Panc1 (cell line): Measurements from ENCODE around the gene AGBL4. TPM values are rescaled to one million over a fixed set of nuclear protein-coding genes. Genes with fewer than 3 reads are reported as not detected.

Source experiments
- ATAC-seq: fragments of 200-7000 bp; cut with Tn5 transposase; 2 replicates; pipeline ENCODE4 v1.9.1; 2020; ENCODE audit warnings: mild to moderate bottlenecking, moderate library complexity
- BruUV-seq: library from RNA; stranded (reverse); fragments of 400-500 nt; replicated peaks from 2 replicates; lab custom pipeline; 2021; lab: Mats Ljungman, UMichigan
- CTCF ChIA-PET: fragments of 300-600 bp; sonication (Branson Sonifier 250); formaldehyde crosslinking; loops from one replicate; lab custom pipeline; 2022; ENCODE audit warnings: antibody characterized with exemption; lab: Charles Lee
- POLR2A ChIA-PET: fragments of 300-600 bp; sonication (Branson Sonifier 250); formaldehyde crosslinking; loops from one replicate; lab custom pipeline; 2022; ENCODE audit warnings: antibody characterized with exemption; lab: Charles Lee
- DNase-seq: peaks from one replicate; pipeline ENCODE4 v3.0.0-alpha.2; 2010; ENCODE audit warnings: low read depth, low spot score
- H3K27ac ChIP-seq: 2 replicates; pipeline ENCODE4 v1.5.1; 2011; ENCODE audit warnings: mild to moderate bottlenecking, low read length, inconsistent platforms
- H3K27me3 ChIP-seq: fragments of 200-500 bp; sonication (Bioruptor generic); 2 replicates; pipeline ENCODE4 v1.6.0; 2014; ENCODE audit warnings: low read length, inconsistent platforms; ENCODE audit not compliant: control insufficient read depth, insufficient read depth
- H3K36me3 ChIP-seq: fragments of 200-500 bp; sonication (Bioruptor generic); 2 replicates; pipeline ENCODE4 v1.5.1; 2014; ENCODE audit warnings: inconsistent platforms, mild to moderate bottlenecking, low read length, moderate library complexity; ENCODE audit not compliant: control insufficient read depth, insufficient read depth
- H3K4me1 ChIP-seq: 2 replicates; pipeline ENCODE4 v1.5.1; 2011; ENCODE audit warnings: inconsistent platforms, mild to moderate bottlenecking, low read length, moderate library complexity; ENCODE audit not compliant: control insufficient read depth, insufficient read depth
- H3K4me3 ChIP-seq, 2 experiments: 2 replicates each; pipeline ENCODE4 v1.5.1; 2011 to 2012; ENCODE audit warnings: low read depth in 2 of 2, low read length in 2 of 2, mild to moderate bottlenecking in 2 of 2, inconsistent platforms in 1 of 2, moderate library complexity in 1 of 2
- H3K9me3 ChIP-seq: fragments of 200-500 bp; sonication (Bioruptor generic); 2 replicates; pipeline ENCODE4 v1.5.1; 2014; ENCODE audit warnings: low read depth, mild to moderate bottlenecking, inconsistent platforms, low read length, moderate library complexity; ENCODE audit not compliant: control insufficient read depth, insufficient read depth
- CTCF ChIP-seq: fragments of 450-650 bp; IDR thresholded peaks from 2 replicates; pipeline ENCODE4 v1.5.1; 2017; ENCODE audit warnings: mild to moderate bottlenecking
- POLR2AphosphoS5 ChIP-seq: IDR thresholded peaks from 2 replicates; pipeline ENCODE4 v1.6.1; 2012; ENCODE audit warnings: mild to moderate bottlenecking, low read depth, low read length, moderate library complexity
- REST ChIP-seq, 2 experiments: IDR thresholded peaks; 2 replicates each; pipeline ENCODE4 v1.6.1; 2011 to 2012; ENCODE audit warnings: low read depth in 2 of 2, control low read depth in 1 of 2, low read length in 1 of 2, mild to moderate bottlenecking in 1 of 2, moderate library complexity in 1 of 2; ENCODE audit not compliant: insufficient read depth in 1 of 2
- SIN3A ChIP-seq: IDR thresholded peaks from 2 replicates; pipeline ENCODE4 v1.6.1; 2012; ENCODE audit warnings: low read depth, mild to moderate bottlenecking, low read length, moderate library complexity, borderline replicate concordance; ENCODE audit not compliant: insufficient read depth
- TCF7L2 ChIP-seq: IDR thresholded peaks from 2 replicates; pipeline ENCODE4 v1.6.1; 2011; ENCODE audit warnings: mild to moderate bottlenecking, low read depth, low read length, inconsistent platforms
- in situ Hi-C: cut with HindIII; loops from 2 replicates; pipeline ENCODE4 v1.10.0; 2016; ENCODE audit warnings: low sequenced_read_pairs, low pct_unique_long_range_greater_than_20kb
- intact Hi-C: fragments of 100-400 bp; cut with micrococcal nuclease; formaldehyde crosslinking; loops from one replicate; pipeline ENCODE4 v1.10.0; 2022; ENCODE audit not compliant: unreplicated experiment
- total RNA-seq: library from RNA; stranded (reverse); gene quantifications from one replicate; pipeline ENCODE4 v1.2.1, GENCODE V29; 2021; ENCODE audit not compliant: unreplicated experiment

AGBL4 gene
- total RNA-seq, 1 experiment from 2014 or later: not detected

GRCh38 chr1:48920851-48921250 is 1102.9 kb downstream of the AGBL4 start:
- H3K9me3 ChIP-seq: no peaks in the 10 kb centered on the region
- TF ChIP-seq TCF7L2 (no peak), POLR2AphosphoS5 (no peak), REST (IDR thresholded peaks at IDR 0.05; ENCODE audit: insufficient read depth in 1 of 2, low read depth in 2 of 2, low read length in 1 of 2) (no peak), CTCF (no peak), SIN3A (no peak)
- H3K27me3 ChIP-seq: no peaks in the 10 kb centered on the region
- ChIA-PET POLR2A (no interaction called here), CTCF (no interaction called here)
- no peak overlapping the region for H3K27ac ChIP-seq
- ATAC-seq: no peak
- BruUV-seq: no TSS peak
- H3K36me3 ChIP-seq: no peaks in the 10 kb centered on the region
- DNase-seq: no peak
- H3K4me3 ChIP-seq: no peak overlapping the region
- in situ Hi-C loops (no loop called here), intact Hi-C loops (no loop called here)
- no peaks in the 10 kb centered on the region for H3K4me1 ChIP-seq

GRCh38 chr1:48917901-48918603 is 1105.7 kb downstream of the AGBL4 start:
- no peaks in the 10 kb centered on the region for H3K27me3 ChIP-seq
- no peak for TF ChIP-seq POLR2AphosphoS5
- no peak for TF ChIP-seq CTCF
- no peak for TF ChIP-seq REST (IDR thresholded peaks at IDR 0.05; ENCODE audit: insufficient read depth in 1 of 2, low read depth in 2 of 2, low read length in 1 of 2)
- no peak for TF ChIP-seq TCF7L2
- TF ChIP-seq SIN3A: no peak
- no peak overlapping the region for H3K4me3 ChIP-seq
- DNase-seq: no peak
- ChIA-PET CTCF (no interaction called here), POLR2A (no interaction called here)
- no peaks in the 10 kb centered on the region for H3K9me3 ChIP-seq
- no TSS peak for BruUV-seq
- no peaks in the 10 kb centered on the region for H3K36me3 ChIP-seq
- intact Hi-C loops (no loop called here), in situ Hi-C loops (no loop called here)
- H3K4me1 ChIP-seq: no peaks in the 10 kb centered on the region
- ATAC-seq: no peak
- H3K27ac ChIP-seq: no peak overlapping the region
